Limb (tissue), 2 donors: ENCODE measurements around the gene LIPG.

Source experiments
- DNase-seq, 2 donors: peaks; one replicate each; pipeline ENCODE4 v3.0.0-alpha.2; 2016; ENCODE audit errors: extremely low spot score in 2 of 2

The LIPG gene

GRCh38 chr18:49546719-49547273 is 15.1 kb upstream of the LIPG start:
- no peak for DNase-seq

GRCh38 chr18:49547701-49548100 is 14.2 kb upstream of the LIPG start:
- no peak for DNase-seq

GRCh38 chr18:49548229-49548636 is 13.6 kb upstream of the LIPG start:
- no peak for DNase-seq

GRCh38 chr18:49550621-49551339 is 11.1 kb upstream of the LIPG start:
- no peak for DNase-seq

- no peak for DNase-seq
Observed at GRCh38 chr18:49553003-49553402, 8.9 kb upstream of the LIPG start.

- DNase-seq = no peak
Observed at GRCh38 chr18:49555641-49556040, 6.2 kb upstream of the LIPG start.

- DNase-seq = no peak
Observed at GRCh38 chr18:49558356-49558755, 3.5 kb upstream of the LIPG start.

GRCh38 chr18:49559326-49559931 is 2.4 kb upstream of the LIPG start:
- DNase-seq = peak in 1 of 2 donors; percentile 82

GRCh38 chr18:49560277-49560623 is 1.6 kb upstream of the LIPG start:
- DNase-seq = no peak

- DNase-seq = peak in 1 of 2 donors; percentile 60
Observed at GRCh38 chr18:49560624-49561288, 1.1 kb upstream of the LIPG start.

GRCh38 chr18:49562481-49563129 is 748 bp downstream of the LIPG start:
- peak in 1 of 2 donors; percentile 34 for DNase-seq

GRCh38 chr18:49563130-49563540 is 1.3 kb downstream of the LIPG start:
- no peak for DNase-seq

- no peak for DNase-seq
Observed at GRCh38 chr18:49563701-49564517, 2.1 kb downstream of the LIPG start.

GRCh38 chr18:49564518-49564834 is 2.6 kb downstream of the LIPG start:
- DNase-seq = no peak

GRCh38 chr18:49565101-49565500 is 3.2 kb downstream of the LIPG start:
- no peak for DNase-seq

- peak; percentile 47 to 60 for DNase-seq
Observed at GRCh38 chr18:49565612-49566011, 3.8 kb downstream of the LIPG start.

GRCh38 chr18:49566217-49566770 is 4.4 kb downstream of the LIPG start:
- no peak for DNase-seq

GRCh38 chr18:49566985-49567384 is 5.1 kb downstream of the LIPG start:
- DNase-seq = no peak

GRCh38 chr18:49569724-49570123 is 7.9 kb downstream of the LIPG start:
- DNase-seq = no peak

GRCh38 chr18:49570836-49571235 is 9.0 kb downstream of the LIPG start:
- DNase-seq = no peak
